Mucosa of gallbladder (tissue), 1 donor: ENCODE results near the gene KRT16. TPM values are rescaled to one million over a fixed set of nuclear protein-coding genes. Genes with fewer than 3 reads are reported as not detected.
A peak's percentile ranks its signal among the peaks of the same experiment; 100 is the strongest.
"Not testable (repeated sequence)": the region's sequence is repeated elsewhere in the genome, so short reads cannot be mapped to it uniquely, and the experiment has no call there.

Experiments used
- DNase-seq: peaks from one replicate; pipeline ENCODE4 v3.0.0-alpha.2; 2020; ENCODE audit warnings: low spot score
- total RNA-seq: library from RNA; stranded (reverse); gene quantifications from one replicate; pipeline ENCODE4 v1.2.1, GENCODE V29; 2021
- donor health status: DM: no; HTN: no; CAD: no.

KRT16 gene
- total RNA-seq = not detected

DNA sequence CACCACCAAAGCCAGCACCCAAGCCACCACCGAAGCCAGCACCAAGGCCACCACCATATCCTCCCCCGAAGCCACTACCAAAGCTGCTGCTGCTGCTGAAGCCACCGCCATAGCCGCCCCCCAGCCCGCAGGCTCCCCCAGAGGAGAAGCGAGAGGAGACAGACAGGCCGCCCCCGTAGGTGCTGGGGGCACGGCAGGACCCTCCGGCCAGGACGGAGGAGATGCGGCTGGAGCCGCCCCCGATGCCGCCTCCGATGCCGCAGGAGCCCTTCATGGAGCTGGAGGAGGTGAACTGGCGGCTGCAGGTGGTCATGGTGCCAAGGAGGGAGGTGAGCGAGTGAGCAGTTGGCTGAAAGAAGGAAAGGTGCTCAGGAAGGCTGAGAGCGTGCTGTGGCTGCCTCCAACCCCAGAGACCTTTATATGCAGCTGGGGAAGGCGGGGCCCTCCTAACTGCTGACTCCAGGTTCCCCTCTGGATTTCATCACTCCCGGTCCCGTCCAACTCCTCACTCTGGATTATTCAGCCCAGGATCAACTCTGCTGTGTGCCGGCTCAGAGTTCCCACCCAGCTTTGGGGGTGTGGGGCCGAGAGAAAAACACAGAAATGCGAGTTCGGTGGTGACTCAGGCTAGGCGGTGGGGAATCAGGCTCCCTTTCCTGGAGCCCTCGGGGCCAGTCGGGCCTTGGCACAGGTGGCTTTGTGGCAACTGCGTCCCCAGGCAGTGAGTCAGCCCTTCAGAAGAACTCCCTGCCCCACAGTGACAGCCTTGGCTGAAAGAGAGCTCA lies at the start of gene KRT16:
TSS of gene KRT16 (minus strand) at position 392 of the 785 bp plus-strand sequence. CDS start at position 313, 79 bp downstream.
- not testable (repeated sequence) for DNase-seq

DNA sequence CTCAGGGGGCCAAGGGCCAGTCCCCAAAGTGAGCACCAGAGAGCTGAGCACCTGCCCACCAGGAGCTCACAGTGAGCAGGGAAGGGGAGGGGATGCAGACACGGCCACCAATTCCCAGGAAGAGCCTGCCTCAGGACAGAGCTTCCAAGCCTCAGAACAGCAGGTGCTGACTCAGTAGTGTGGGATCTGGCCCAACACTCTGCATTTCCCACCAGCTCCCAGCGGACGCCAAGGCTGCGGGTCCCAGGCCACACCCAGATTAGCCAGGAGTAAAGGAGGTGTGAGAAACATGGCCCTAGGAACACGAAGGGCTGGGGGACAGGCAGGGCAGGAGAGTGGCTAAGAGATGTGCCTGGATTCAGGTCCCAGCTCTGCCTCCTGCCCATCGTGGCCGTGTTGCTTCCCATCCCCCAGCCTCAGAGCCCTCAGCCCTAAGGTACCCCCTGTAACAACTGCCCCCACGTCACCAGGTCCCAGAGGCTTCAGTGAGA lies 47.7 kb upstream of the KRT16 start:
- no peak for DNase-seq

DNA sequence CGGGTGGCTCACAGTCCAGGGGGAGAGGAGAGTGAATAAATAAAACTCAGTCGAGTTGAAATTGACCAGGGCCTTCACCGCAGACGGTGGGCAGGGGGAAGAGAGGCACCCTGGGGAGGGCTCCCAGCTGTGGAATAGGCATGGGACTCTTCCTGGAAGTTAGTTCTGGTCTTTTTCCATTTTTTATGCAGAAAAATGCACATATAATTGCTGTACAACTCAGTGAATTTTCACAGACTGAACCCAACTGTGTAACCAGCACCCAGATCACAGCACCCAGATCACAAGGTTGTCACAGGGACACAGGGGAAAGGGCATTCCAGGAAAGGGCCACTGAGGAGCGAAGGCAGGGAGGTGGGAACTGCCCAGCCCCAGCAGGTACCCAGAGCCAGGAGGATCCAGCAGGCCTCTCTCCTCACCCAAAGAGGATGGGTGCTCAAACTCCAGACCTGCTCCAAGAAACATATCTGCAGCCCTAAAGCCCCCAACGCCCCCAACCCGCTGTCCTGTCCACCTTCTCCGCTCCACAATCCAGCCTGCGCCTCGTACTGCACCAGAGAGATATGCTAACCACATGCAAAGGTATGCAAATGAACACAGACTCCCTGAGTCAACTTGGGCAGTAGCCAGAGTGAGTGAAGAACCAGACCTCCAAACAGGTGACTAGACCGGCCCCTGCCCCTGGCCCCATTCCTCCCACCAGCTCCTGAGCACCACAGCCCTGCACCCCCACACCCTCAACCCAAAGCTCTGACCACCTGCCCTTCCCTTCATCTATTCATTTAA lies 47.1 kb upstream of the KRT16 start:
- no peak for DNase-seq

DNA sequence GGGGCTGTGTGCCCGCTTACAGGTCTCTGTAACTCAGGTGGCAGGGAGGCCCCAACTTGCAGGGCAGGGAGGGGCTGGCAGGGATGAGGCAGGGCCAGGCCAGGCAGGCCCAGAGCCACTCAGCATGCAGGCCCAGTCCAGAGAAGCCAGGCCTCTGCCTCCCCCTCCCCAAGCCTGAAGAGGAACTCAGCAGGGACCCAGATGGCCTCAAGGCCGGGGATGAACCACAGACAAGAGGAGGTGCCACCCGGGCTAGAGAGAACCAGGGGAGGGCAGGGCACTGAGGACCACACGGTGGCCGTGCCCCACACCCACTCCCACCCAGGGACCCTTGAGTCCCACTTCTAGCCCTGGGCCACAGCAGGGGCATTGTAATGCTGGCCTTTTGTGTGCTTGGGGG lies 46.3 kb upstream of the KRT16 start:
- no peak for DNase-seq

DNA sequence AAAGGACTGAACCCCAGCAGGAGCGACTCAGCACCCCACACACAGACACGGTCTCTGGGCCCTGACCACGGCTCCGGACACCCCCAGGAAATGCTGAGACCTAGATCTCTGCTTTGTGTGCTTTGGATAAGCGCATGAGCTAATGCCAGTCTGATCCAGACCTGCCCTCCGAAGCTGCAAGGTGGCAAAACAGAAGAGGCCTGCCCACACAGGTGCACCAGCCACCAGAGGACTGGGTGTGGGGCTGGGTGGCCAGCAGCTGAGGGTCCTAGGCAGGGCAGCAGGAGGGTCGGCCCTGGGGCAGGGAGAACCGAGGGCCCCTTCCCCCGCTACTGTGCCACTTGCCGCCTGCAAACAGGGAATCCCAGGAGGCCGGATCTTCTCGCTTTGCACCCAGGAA lies 45.4 kb upstream of the KRT16 start:
- no peak for DNase-seq

DNA sequence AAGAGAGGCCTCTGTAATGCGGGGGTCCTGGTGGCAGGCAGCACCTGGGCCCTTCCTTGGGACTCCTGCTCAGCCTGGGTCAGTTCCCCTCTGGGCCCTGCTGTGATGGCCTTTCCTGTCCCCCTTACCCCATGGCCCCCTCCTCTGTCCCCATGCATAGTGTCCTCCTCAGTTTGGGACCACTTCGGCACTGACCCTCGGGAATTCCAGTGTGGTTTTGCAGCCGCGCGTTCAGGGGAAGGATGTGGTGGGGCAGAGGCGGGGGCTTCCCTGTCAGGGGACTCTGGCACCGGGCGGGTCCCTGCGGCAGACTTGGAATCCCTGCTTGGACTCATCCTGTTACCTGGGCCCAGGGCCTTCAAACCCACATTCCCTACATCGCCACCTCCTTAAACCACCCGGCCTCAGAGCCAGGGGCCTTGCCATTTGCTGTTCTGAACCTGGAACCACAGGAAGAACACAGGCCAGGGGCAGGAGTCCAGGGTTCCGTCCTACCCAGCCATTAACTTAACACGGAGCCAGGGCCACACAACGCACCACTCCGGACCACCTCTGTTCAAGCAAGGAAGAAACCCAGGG lies 44.7 kb upstream of the KRT16 start:
- no peak for DNase-seq

DNA sequence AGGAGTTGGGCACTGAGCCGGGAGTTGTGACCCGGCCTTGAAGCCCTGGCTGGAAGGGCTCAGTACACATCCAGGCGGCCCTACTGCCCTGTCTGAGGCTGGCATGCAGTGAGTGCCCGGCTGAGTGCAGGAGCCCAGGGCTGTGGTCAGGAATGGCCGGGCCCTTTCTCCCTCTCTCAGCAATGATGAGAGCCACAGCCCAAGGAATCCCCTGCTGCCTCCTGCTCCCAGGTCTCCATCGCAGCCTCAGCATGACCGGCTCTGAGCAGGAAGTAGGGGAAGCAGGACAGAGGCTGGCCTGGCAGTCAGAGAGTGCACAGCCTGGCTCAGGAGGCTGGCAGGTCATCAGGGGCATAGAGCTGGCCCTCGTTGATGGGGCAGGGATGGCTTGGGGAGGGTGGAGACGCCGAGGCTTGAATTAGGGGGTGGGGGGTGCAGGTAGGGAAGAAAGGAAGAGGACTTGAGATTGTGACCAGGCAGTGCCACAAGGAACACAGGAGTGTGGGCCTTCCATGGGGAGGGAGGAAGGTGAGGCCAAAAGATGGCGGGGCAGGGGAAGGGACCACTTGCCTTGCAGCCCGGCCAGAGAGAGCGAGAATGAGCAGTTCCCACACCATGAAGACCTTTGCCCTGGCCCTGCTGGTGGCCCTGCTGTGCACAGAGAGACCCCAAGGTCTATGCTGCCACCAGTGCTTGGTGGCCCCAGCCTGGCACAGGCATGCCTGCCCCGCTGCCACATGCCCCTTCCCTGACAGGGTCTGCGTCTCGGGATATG lies 43.9 kb upstream of the KRT16 start:
- no peak for DNase-seq

DNA sequence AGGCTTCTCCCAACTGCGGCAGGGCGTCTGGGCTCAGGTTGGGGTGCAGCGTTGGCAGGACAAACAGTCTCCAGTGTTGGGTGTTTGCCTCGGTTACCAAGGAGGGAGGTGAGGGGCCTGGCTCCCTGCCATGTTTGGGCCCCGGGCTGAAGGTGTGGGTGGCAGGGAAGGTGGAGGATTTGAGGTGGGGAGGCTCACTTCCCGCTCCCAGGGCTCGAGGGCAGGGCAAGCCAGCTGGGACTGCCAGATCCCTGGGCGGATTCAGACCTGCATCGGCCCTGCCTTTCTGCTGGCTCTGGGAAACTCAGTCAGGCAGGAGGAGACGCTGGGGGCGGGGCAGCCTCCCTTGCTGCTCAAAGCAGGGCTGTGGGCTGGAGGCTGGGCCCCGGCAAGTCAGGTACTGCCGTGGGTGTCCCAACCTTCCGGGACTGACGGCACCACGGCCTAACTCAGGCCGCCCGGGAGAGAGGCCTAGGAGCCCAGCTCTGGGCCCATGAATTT lies 43.1 kb upstream of the KRT16 start:
- DNase-seq = peak; percentile 76

DNA sequence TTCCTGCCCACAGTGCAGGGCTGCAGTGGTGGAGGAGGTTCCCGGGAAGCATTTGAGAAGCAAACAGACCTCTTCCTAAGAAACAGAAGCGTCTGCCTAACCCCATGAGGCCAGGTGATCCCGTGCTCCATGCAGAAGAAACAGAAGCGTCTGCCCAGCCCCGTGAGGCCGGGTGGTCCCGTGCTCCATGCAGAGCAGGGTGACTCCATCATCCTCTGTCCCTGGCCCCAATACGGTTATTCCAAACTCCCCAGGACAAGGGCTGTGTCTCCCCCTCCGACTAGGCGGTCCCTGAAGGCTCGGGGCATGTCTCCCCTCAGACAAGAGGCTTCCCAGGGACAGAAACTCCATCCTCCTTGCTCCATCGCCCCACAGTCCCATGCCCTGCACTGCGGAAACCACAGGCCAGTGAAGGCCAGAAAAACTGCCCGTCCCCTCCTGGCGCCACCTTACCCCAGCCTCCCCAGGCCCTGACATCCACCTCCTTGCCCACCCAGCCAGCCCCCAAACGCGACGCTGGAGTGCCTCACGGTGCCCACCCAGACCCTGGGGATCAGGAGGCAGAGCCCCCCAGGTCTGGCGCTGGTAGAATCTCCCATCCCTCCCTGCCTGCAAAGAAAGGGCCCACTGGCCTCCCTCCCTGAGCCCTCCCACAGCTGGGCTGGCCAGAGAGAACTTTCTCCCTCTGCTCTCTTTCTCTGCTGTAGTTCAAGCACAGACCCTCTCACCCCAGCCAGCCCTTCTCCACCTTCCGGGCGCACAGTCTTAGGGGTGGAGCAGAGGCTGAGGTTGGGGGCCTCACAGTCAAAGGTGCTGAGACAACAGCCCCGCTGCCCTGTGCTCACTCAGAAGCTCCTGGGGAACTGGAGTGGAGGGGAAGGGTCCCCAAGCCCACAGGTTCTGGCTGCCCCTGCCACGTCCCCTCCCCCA lies 42.4 kb upstream of the KRT16 start:
- no peak for DNase-seq

DNA sequence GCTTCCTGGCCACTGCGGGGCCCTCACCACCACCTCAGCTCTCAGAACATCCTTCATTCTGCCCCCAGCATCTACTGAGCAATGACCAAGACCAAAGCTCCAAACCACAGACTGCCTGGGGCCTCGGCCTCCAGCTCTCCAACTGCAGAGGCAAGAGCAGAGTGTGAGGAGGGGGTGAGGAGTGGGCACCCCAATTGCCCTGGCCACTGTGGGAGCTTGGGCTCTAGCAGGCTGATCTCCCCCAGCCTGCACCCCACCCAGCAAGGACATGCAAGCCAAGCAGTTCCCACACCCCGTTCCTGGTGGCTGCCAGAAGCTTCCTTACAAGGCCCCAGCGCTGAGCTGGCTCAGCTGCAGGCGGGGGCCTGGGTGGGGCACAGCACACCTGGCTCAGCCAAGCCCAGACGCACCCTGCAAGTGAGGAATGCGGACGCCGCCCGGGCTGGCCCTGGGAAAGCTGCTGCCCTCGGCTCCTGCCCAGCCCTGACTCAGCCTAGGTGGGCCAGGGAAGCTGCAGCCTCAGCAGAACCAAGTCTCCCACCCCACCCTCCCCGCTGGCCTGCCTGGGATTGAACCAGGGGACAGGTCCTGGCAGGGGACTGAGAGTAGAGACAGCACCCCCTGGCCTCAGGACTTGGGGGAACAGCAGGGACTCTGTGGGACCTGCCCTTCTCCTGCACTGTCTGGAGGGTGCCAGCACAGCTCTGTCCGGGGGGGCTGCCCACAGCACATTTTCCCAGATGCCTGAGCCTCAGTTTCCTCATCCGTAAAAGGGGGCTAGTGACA lies 41.5 kb upstream of the KRT16 start:
- DNase-seq = peak; percentile 90

DNA sequence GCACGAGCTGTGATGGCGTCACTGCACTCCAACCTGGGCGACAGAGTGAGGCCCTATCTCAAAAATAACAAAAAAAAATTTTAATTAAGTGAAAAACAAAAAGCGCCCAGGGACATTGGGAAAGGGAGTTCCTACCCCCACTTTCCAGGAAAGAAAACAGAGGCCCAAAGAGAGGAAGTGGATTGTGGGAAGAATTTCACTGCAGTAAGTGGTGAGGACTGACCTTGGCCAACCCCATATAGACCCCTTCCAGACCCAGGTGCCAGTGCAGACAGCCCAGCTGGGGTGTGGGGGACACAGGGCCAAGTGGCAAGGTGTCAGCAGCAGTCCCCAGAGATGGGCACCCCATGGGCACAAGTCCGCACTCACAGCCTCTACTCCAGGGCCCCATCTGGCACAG lies 40.9 kb upstream of the KRT16 start:
- no peak for DNase-seq

DNA sequence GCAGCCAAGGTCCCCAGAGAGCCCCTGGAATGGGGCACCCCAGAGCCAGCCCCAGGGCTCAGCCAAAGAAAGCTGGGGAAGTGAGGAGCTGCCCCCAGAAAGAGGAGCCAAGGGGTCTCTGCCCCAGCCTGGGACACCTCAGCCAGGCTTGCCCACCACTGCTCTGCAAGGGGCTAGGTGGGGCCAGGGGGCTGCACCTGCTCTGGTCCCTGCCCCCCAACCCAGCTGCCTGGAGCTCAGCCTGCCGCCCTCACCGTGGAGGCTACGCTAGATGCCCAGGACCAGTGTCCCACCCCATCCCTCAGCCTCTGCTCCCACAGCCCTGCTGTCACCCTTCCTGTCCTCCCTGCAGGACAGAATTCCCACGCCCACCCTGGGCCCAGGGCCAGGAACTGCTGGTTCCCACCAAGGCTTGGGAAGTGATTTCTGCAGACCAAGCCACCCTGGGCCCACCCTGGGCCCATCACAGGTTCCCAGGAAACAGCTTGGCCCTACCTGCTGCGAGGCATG lies 39.9 kb upstream of the KRT16 start:
- DNase-seq = no peak

DNA sequence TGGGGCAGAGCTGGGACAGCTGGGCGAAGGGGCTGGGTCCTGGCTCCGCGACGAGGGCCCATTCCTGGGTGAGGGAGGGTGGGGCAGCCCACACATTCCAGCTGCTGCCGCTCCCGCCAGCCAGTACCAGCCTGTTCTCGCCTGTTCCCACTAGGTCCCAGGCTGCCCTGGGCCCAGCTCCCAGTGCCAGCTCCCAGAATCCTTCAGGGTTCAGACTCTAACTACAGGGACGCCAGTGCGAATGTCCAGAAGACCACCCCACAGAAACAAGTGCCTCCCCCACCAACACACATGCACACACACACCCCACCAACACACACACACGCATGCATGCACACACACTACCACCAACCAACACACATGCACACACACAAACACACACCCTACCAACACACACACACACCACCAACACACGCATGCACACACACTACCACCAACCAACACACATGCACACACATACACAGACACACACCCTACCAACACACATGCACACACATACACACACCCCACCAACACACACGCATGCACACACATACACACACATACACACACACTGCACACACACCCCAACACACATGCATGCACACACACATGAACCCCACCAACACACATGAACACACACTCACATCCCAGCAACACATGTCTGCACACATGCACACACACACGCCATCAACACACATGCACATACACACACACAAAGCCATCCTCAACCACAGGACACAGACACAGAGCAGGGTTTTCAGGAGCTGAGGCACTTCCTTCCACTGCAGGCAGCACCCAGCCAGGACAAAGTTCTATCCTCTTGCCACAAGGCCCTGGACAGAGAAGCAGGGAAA lies 39.3 kb upstream of the KRT16 start:
- DNase-seq = peak; percentile 90

DNA sequence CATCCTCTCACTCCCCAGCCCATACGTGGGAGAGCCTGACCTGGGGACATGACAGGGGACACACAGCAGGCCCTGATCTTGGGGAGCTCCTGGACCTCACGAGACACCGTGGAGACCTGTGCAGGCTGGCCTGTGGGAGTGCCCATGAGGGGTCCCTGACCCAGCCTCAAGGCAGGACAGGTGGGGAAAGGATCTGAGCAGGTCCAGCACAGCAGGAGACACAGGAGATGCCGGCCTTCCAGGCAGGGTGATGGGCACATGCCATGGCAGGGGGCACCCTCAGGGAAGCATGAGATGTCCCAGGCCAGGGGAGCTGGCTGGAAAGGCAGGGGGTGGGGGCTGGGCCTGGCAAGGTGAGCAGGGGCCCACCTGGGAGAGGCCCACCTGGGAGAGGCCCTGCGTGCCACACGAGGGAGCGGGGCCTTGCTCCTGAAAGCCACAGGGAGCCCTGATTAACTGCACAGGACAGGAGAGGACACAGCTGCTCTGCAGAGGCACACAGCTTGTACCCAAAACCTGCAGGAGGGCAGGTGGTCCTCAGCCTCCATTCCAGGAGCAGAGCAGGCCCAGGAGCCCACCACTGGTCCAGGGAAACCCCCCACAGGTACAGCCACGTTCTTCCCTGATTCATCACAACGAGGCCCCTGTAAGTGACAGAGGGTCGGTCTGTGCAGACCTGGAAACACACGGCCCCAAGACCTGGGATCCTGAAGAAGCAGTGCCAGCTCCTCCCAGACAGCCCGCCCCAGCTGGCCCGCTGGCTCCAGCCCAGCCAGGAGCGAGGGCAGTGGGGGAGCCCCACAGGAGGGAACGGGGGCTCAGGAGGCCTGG lies 38.4 kb upstream of the KRT16 start:
- no peak for DNase-seq

DNA sequence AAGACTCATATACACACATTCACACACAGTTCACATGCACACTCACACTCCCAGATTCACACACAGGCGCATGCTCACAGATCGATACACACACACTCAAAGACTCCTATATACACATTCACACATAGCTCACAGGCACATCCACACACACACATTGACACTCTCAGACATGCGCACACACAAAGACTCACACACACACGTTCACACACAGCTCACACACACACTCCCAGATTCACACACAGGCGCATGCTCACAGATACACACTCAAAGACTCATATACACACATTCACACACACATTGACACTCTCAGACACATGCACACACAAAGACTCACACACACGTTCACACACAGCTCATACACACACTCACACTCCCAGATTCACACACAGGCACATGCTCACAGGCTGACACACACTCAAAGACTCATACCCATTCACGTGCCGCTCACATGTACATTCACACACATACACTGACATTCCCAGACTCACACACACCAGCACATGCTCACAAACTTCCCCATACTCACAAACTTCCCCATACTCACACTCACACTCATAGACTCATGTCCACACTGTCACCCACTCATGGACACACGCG lies 37.5 kb upstream of the KRT16 start:
- DNase-seq = no peak

DNA sequence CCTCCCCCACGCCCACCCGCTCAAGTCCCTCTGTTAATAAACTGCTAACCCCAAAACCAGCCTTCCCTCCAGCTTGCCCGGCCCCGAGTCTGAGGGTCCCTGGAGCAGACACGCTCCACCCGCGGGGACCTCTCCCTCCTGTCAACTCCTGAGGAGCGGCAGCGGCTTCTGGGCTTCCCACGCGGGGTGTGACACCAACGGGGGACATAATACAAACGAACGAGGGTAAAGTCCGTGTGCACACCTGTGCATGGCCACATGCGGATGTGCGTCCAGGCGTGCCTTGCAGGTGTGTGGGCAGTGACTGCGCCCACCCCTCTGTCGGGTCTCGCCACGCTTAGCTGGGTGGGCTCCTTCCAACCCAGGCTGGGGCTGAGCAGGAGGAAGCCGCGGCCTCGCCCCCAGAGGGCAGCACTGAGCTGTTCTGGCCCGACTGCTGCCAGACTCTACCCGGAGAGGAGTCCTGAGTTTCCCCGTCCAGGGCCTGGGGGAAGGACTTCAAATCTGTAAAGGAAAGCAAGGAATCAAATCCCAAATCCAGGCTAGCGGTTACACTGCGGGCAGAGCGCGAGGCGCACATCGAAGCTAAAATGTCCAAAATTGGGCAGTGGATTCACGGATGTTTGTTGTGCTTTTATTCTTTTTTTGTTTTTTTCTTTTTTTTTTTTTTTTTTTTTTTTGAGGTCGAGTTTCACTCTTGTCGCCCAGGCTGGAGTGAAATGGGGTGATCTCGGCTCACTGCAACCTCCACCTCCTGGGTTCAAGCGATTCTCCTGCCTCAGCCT lies 36.0 kb upstream of the KRT16 start:
- DNase-seq = peak; percentile 85
